Aorta (tissue), 5 donors: ENCODE data around the gene FGD4. TPM values are rescaled to one million over a fixed set of nuclear protein-coding genes. Genes with fewer than 3 reads are reported as not detected.
"Not testable (repeated sequence)": the region's sequence is repeated elsewhere in the genome, so short reads cannot be mapped to it uniquely, and the experiment has no call there.

Experiments
- ATAC-seq: fragments of 200-7000 bp; cut with Tn5 transposase; one replicate; pipeline ENCODE4 v1.9.1; 2022; ENCODE audit warnings: moderate library complexity; ENCODE audit not compliant: low FRiP score
- DNase-seq, 2 donors: peaks; one replicate each; pipeline ENCODE4 v3.0.0-alpha.2; 2020
- H3K27ac ChIP-seq, 2 donors: one replicate each; pipeline ENCODE4 v1.5.1; 2013; ENCODE audit warnings: low read length in 2 of 2, mild to moderate bottlenecking in 2 of 2, moderate library complexity in 2 of 2, control low read depth in 1 of 2, inconsistent platforms in 1 of 2, low read depth in 1 of 2
- H3K27me3 ChIP-seq, 2 donors: one replicate each; pipeline ENCODE4 v1.6.1; 2013; ENCODE audit warnings: control low read depth in 1 of 2, low read length in 1 of 2, mild to moderate bottlenecking in 1 of 2, moderate library complexity in 1 of 2; ENCODE audit not compliant: insufficient read depth in 2 of 2, control insufficient read depth in 1 of 2
- H3K36me3 ChIP-seq, 2 donors: one replicate each; pipeline ENCODE4 v1.6.1; 2013; ENCODE audit warnings: control low read depth in 1 of 2, low read length in 1 of 2, mild to moderate bottlenecking in 1 of 2; ENCODE audit not compliant: insufficient read depth in 2 of 2, control insufficient read depth in 1 of 2
- H3K4me1 ChIP-seq, 2 donors: one replicate each; pipeline ENCODE4 v1.6.1; 2013; ENCODE audit warnings: low read length in 2 of 2, control low read depth in 1 of 2, mild to moderate bottlenecking in 1 of 2, moderate library complexity in 1 of 2; ENCODE audit not compliant: insufficient read depth in 2 of 2, control insufficient read depth in 1 of 2
- H3K4me3 ChIP-seq, 2 donors: one replicate each; pipeline ENCODE4 v1.5.1; 2013; ENCODE audit warnings: low read length in 2 of 2, control low read depth in 1 of 2, mild to moderate bottlenecking in 1 of 2
- H3K9me3 ChIP-seq: one replicate; pipeline ENCODE4 v1.6.1; 2013; ENCODE audit warnings: mild to moderate bottlenecking, low read length; ENCODE audit not compliant: control insufficient read depth
- WGBS, 2 donors: extraction: QIAGEN DNeasy Blood & Tissue Kit; methylation state at CpG; one replicate each; pipeline ENCODE4 v1.1.7; 2013; 5-methylcytosine and 5-hydroxymethylcytosine counted together
- intact Hi-C, 2 donors: fragments of 100-400 bp; cut with DNase I; formaldehyde crosslinking; loops; one replicate each; pipeline versions ENCODE4 v1.14.2 to v1.15.0; 2022
- polyA plus RNA-seq, 2 donors: library from polyadenylated mRNA; stranded (reverse); fragments of 200-250 nt; gene quantifications; one replicate each; pipeline ENCODE4 v1.2.3, GENCODE V29; 2013
- total RNA-seq, 2 donors: library from RNA; stranded (reverse); fragmentation: NEBNext Ultra II Directional; extraction: Animal tissue kit (Norgen Biotek cat#: 25700); gene quantifications; one replicate each; pipeline ENCODE4 v1.2.1, GENCODE V29; 2021
- donor health status: healthy with polysubstance abuse.
- donor health status: Bipolar disorder and iron deficiency.
- donor health status: DM: no; HTN: no; CAD: no.
- donor health status: DM: no; HTN: no; CAD: no.
- donor health status: DM: yes; HTN: yes; CAD: no.

FGD4 gene
- total and polyA plus RNA-seq, 4 donors: 5.5 to 46.9 (median 24.0) TPM

DNA sequence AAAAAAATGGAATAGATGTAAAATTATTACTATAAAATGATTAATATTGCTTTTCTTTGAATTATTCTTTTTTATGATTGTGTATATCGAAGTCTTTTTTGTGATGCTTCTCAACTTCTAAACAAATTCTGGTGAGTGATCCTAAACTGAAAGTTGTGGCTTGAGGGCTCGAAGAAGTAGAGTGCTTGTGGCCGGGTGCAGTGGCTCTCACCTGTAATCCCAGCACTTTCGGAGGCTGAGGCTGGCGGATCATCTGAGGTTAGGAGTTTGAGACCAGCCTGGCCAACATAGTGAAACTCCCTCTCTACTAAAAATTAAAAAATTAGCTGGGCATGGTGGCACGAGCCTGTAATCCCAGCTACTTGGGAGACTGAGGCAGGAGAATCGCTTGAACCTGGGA, 112.6 kb downstream of the FGD4 start:
- H3K9me3 ChIP-seq, DNase-seq, H3K4me1 ChIP-seq, H3K27me3 ChIP-seq, H3K27ac ChIP-seq, H3K4me3 ChIP-seq, H3K36me3 ChIP-seq, ATAC-seq, intact Hi-C loops: not testable (repeated sequence)
- WGBS, 2 donors: 94 to 96% methylated on average over 7 of the region's 7 CpGs

DNA sequence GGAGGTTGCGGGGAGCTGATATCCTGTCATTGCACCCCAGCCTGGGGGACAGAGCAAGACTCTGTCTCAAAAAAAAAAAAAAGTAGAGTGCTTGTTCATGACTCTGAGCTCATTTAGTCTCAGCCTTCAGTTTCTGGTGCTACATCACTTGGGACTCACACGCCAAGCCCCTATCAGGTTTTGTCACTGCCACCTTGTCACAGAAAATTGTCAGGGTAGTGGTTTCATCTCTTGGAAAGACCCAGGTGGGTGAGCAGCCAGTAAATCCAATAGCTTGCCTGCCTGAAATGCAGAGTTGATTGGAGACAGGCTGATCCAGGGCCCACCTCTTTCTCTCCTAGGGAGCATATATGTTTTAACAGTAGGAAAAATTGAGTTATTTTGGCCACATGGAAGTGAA, 113.0 kb downstream of the FGD4 start:
- no peaks in the 10 kb centered on the region for H3K27me3 ChIP-seq
- H3K4me3 ChIP-seq: no peak overlapping the region
- H3K9me3 ChIP-seq: no peaks in the 10 kb centered on the region
- no peak for DNase-seq
- intact Hi-C loops: no loop called here
- no peak overlapping the region for H3K27ac ChIP-seq
- no peak for ATAC-seq
- no peaks in the 10 kb centered on the region for H3K36me3 ChIP-seq
- 96 to 98% methylated on average over 2 of the region's 2 CpGs for WGBS, 2 donors
- no peaks in the 10 kb centered on the region for H3K4me1 ChIP-seq

DNA sequence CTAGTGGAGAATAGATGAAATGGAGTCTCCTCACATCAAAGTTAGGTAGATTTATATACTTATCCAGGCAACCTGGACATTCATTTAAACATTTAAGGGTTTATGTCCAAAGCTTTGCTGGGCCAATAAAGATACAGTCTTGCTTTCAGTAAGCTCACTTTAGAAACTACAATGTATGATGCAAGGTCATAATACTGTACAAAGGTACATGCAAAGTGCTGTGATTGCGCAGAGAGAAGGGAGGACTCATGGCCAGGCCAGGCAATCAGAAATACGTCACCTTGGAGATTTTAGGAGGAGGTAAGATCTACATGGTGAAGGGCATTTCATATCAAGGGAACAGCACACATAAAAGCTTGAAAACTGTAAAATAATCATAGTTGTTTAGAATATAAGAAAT, 113.6 kb downstream of the FGD4 start:
- Histone ChIP-seq H3K4me1 (no peaks in the 10 kb centered on the region), H3K27me3 (no peaks in the 10 kb centered on the region), H3K4me3 (no peak overlapping the region), H3K27ac (no peak overlapping the region), H3K9me3 (no peaks in the 10 kb centered on the region), H3K36me3 (no peaks in the 10 kb centered on the region)
- 94 to 100% methylated on average over 2 of the region's 2 CpGs for WGBS, 2 donors
- no peak for ATAC-seq
- no peak for DNase-seq
- intact Hi-C loops: no loop called here

DNA sequence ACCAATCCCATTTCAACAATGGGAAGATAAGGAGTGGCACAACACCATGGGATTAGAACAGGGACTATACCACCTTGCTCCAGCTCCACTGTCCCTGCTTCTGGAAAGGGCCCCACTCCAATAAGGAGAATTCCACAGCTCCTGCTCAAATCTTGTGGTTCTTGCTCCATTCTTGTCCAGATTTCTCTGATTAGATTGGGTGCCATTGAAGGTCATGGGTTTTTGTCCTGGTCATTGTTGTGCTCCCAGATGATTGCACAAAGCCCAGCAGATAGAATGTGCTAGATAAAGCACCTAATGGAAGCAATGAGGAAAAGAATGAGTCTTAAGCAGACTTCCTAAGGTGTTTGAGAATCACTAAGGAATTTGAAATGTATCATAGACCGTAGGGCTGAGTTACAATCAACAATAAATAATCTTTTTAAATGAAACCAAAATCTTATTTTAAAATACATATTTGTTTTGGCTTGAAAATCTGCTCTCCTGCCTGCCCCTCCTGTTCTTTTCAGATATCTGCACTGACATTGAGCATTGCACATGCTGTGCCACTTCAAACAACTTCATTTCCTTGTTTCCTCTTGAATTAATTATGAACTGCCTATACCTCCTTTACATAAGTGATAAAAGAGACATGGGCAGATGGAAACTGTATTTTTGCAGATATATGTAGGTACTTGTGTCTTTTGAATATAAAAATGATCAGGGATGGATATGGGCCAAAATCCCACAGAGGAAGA, 115.9 kb downstream of the FGD4 start:
- H3K4me1 ChIP-seq: no peaks in the 10 kb centered on the region
- ATAC-seq: no peak
- H3K4me3 ChIP-seq: no peak overlapping the region
- H3K9me3 ChIP-seq: no peaks in the 10 kb centered on the region
- H3K27ac ChIP-seq: no peak overlapping the region
- no peaks in the 10 kb centered on the region for H3K36me3 ChIP-seq
- H3K27me3 ChIP-seq: no peaks in the 10 kb centered on the region
- DNase-seq: no peak
- intact Hi-C loops: no loop called here
- WGBS, 2 donors: 60 to 66% methylated on average over 1 of the region's 1 CpG

DNA sequence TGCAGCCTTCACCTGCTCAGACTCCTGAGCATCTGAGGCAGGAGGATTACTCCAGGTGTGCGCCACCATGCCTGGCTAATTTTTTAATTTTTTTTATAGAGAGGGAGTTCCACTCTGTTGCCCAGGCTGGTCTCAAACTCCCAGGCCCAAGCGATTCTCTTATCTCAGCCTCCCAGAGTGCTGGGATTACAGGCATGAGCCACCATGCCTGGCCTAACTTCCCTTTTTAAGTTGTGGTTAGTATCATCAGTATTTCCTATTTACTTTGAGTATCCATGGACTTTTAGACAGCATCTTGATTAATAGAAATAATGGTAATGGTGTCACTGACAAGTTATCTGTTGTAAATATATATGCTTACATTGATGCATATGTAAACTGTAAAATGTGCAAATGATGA, 116.9 kb downstream of the FGD4 start:
- ATAC-seq (no peak), DNase-seq (no peak)
- H3K27me3 ChIP-seq: no peaks in the 10 kb centered on the region
- no peaks in the 10 kb centered on the region for H3K36me3 ChIP-seq
- no peaks in the 10 kb centered on the region for H3K9me3 ChIP-seq
- no peak overlapping the region for H3K4me3 ChIP-seq
- 91% methylated on average over 2 of the region's 2 CpGs for WGBS, 2 donors
- no peak overlapping the region for H3K27ac ChIP-seq
- intact Hi-C loops: no loop called here
- H3K4me1 ChIP-seq: no peaks in the 10 kb centered on the region

DNA sequence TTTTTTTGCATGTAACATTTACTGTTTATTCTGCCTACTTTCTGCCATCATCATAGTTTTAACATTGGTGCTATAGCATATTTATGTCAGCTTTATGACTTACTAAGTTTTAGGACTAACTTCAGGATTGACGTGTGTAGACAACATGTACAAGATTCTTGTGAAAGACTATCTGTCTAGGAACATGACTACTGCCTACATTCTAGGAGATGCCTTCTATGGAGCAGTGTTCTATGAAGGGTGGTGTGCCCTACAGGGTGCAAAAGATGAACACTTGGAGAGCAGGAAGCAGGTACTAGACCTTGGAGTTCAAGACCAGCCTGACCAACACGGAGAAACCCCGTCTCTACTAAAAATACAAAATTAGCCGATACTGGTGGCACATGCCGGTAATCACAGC, 118.6 kb downstream of the FGD4 start:
- no peak for DNase-seq
- no peak for ATAC-seq
- Histone ChIP-seq H3K27me3 (no peaks in the 10 kb centered on the region), H3K9me3 (no peaks in the 10 kb centered on the region), H3K4me1 (peaks cover 0 to 1% of the 10 kb centered on the region in 2 donors), H3K4me3 (no peak overlapping the region), H3K36me3 (no peaks in the 10 kb centered on the region), H3K27ac (no peak overlapping the region)
- WGBS, 2 donors: 95 to 97% methylated on average over 5 of the region's 5 CpGs
- intact Hi-C loops: no loop called here

DNA sequence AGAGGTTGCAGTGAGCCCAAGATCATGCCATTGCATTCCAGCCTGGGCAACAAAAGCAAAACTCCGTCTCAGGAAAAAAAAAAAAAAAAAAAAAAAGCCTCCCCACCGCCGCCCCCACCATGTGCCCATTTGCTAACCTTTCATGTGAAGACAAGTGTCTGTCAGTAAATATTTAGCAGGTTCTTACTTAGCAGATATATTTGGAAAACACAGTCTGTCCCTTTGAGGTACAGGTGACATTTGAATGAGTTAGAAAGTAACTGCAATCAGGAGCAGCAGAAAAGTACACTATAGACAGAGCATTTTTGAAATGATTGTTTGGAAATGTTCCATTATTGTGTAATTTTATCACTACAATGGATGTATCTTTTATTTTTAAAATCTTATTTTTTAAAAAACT, 119.7 kb downstream of the FGD4 start:
- no peak overlapping the region for H3K27ac ChIP-seq
- no peaks in the 10 kb centered on the region for H3K27me3 ChIP-seq
- H3K9me3 ChIP-seq: no peaks in the 10 kb centered on the region
- no peaks in the 10 kb centered on the region for H3K36me3 ChIP-seq
- no peak for ATAC-seq
- intact Hi-C loops: no loop called here
- DNase-seq: no peak
- whole genome bisulfite sequencing, 2 donors: 67 to 74% methylated on average over 3 of the region's 3 CpGs
- no peak overlapping the region for H3K4me3 ChIP-seq
- peaks cover 0 to 3% of the 10 kb centered on the region in 2 donors for H3K4me1 ChIP-seq

DNA sequence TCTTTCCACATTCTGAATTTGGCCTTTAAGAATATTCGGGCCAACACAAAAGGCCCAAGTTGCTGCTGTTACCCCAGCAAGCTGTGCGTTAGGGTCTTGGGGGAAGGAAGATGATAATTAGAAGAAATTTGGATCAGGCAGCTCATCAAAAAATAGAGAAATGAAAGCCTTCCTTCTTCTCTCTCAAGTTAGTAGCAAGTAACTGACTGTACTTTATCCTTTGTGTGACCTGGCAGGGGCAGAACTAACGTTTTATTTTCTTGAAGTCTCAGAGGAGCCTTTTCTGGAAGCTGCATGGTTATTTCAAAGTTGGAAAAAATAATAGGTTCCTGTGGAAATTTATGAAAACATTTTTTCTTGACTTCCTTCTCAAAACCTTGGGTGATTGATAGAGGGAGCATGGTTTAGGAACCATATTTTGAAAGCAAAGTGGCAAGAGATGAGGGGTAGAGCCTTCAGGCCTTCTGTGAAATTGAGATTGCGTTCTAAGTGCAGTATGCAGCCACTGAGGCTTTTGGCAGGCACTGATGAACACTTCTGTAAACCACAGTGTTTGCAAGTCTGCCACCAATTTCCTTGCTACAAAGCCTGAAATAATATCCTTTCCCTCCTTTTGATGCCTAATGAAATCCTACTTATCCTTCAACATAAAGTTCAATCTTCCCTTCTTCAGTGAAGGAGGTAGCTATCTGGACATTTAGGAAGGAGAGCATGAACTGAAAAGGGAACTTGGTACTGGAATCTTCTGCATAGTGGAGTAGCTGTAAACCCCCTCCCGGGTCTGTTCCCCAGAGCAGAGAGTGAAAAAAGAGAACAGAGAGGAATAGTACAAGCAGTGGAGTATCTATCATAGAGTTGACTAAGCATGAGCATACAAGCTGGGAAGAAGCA, 123.2 kb downstream of the FGD4 start:
- DNase-seq: no peak
- no peak overlapping the region for H3K4me3 ChIP-seq
- intact Hi-C loops: loop anchor here in 1 of 2 donors (2.0 kb wide), 1 partner anchor 66 kb away; no protein-coding TSS in a partner anchor

More for the DNA sequence above, 123.2 kb downstream of the FGD4 start:
- WGBS, 2 donors: 12 to 13% methylated on average over 5 of the region's 5 CpGs
- Histone ChIP-seq H3K4me1 (peaks cover 0 to 3% of the 10 kb centered on the region in 2 donors), H3K36me3 (no peaks in the 10 kb centered on the region), H3K27ac (peak overlapping the region; percentile 79 to 93), H3K27me3 (no peaks in the 10 kb centered on the region), H3K9me3 (no peaks in the 10 kb centered on the region)
- ATAC-seq: peak; percentile 76
